GM13977 (cell line): ENCODE data around the gene INSR.

Source experiments
- DNase-seq: peaks from one replicate; pipeline ENCODE4 v3.0.0; 2012; ENCODE audit warnings: low spot score
- in situ Hi-C: fragments of 300-500 bp; cut with MboI; formaldehyde crosslinking; loops from one replicate; pipeline ENCODE4 v1.12.0; 2022; ENCODE audit warnings: low sequenced_read_pairs, low pct_unique_long_range_greater_than_20kb, mixed read lengths, inconsistent platforms; ENCODE audit not compliant: unreplicated experiment
- TF ChIP-seq, protein P1 (sequence below): IDR thresholded peaks from 2 replicates; pipeline ENCODE4 v1.5.1; 2012; ENCODE audit warnings: mild to moderate bottlenecking, control low read depth; ENCODE audit not compliant: insufficient read depth; ENCODE audit errors: extremely low read depth, missing control alignments

The INSR gene

GRCh38 chr19:7266832-7267231 lies 27.4 kb downstream of the INSR start:
- no peak for DNase-seq
- in situ Hi-C loops: no loop called here
- TF ChIP-seq, protein P1, sequence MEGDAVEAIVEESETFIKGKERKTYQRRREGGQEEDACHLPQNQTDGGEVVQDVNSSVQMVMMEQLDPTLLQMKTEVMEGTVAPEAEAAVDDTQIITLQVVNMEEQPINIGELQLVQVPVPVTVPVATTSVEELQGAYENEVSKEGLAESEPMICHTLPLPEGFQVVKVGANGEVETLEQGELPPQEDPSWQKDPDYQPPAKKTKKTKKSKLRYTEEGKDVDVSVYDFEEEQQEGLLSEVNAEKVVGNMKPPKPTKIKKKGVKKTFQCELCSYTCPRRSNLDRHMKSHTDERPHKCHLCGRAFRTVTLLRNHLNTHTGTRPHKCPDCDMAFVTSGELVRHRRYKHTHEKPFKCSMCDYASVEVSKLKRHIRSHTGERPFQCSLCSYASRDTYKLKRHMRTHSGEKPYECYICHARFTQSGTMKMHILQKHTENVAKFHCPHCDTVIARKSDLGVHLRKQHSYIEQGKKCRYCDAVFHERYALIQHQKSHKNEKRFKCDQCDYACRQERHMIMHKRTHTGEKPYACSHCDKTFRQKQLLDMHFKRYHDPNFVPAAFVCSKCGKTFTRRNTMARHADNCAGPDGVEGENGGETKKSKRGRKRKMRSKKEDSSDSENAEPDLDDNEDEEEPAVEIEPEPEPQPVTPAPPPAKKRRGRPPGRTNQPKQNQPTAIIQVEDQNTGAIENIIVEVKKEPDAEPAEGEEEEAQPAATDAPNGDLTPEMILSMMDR: no peak

DNA sequence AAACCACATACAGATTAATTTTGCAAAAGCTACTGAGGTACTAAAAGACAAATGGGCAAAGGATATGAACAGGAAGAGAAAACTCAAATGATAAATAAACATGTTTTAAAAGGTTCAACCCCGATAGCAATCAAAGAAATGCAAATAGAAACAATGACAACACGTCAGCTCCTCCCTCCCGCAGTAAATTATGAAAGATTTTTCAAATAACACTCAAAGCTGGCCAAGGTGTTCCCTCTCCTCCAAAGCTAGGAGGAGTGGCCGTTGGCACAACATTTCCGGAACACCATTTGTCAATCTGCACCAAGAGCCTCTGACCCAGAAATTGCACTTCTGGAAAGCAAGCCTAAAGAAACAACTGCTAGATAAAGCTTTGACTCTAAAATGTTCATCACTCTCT lies 28.3 kb downstream of the INSR start:
- in situ Hi-C loops: no loop called here
- DNase-seq: no peak
- TF ChIP-seq, protein P1: no peak

GRCh38 chr19:7264858-7265257 lies 29.4 kb downstream of the INSR start:
- TF ChIP-seq, protein P1: no peak
- in situ Hi-C loops: no loop called here
- no peak for DNase-seq

- no peak for DNase-seq
- in situ Hi-C loops: no loop called here
- TF ChIP-seq, protein P1: no peak
These were observed 30.7 kb downstream of the INSR start for GRCh38 chr19:7263521-7263920.

- TF ChIP-seq, protein P1: no peak
- in situ Hi-C loops: no loop called here
These were observed 31.1 kb downstream of the INSR start for GRCh38 chr19:7263066-7263465.

DNA sequence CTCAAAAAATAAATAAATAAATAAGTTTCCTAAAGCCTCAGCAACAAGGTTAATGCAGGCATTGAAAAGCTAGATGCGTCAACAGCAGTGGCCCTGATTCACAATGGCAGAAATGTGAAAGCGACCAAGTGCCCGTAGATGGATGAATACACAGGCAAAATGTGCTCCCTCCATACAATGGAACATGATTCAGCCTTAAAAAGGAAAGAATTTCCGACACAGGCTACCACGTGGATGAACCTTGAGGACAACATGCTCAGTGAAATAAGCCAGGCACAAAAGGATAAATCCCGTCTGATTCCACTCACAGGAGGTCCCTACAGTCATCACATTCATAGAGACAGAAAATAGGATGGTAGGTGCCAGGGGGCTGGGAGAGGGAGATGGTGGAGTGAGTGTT lies 31.7 kb downstream of the INSR start:
- DNase-seq: no peak
- in situ Hi-C loops: no loop called here
- TF ChIP-seq, protein P1: no peak

More at GRCh38 chr19:7263066-7263465, 31.1 kb downstream of the INSR start:
- DNase-seq: no peak

DNA sequence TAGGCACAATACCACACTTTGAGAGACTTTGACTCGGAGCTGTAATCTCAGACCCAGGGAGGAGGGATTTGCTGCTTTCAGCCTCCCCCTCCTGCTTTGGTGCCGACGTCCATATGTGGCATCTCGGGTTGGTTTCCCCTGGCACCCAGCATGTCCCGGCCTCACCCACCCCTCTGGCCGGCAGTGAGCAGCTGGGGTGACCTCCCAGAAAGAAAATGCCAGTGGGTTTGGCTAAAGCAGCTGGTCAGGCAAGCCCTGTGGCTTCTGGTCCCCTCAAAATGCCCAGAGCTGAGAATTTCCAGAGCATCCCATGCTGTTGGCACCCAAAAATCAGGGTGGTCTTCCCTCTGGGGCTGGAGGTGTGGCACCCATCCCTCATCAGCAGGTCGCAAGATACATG lies 34.1 kb downstream of the INSR start:
- no peak for DNase-seq
- in situ Hi-C loops: no loop called here
- TF ChIP-seq, protein P1: no peak
